MM.1S (cell line): Measurements from ENCODE around the gene STX16.

Experiments used
- DNase-seq: peaks from one replicate; pipeline ENCODE4 v3.0.0-alpha.2; 2015
- H2AFZ ChIP-seq: fragments of 300-600 bp; sonication (generic); 2 replicates; pipeline ENCODE4 v1.6.0; 2016; ENCODE audit warnings: antibody characterized with exemption, low read length
- H3F3A ChIP-seq: fragments of 300-600 bp; sonication (generic); 2 replicates; pipeline ENCODE4 v1.6.1; 2016; ENCODE audit warnings: mild to moderate bottlenecking, antibody characterized with exemption, low read length, moderate library complexity, mixed read lengths; ENCODE audit not compliant: insufficient read depth
- H3K27ac ChIP-seq: fragments of 300-600 bp; sonication (generic); 2 replicates; pipeline ENCODE4 v1.5.1; 2016; ENCODE audit warnings: mild to moderate bottlenecking, low read length
- H3K27me3 ChIP-seq: fragments of 300-600 bp; sonication (generic); replicated peaks from 2 replicates; pipeline ENCODE4 v1.6.0; 2016; ENCODE audit warnings: low read length; ENCODE audit not compliant: insufficient read depth
- H3K36me3 ChIP-seq: fragments of 300-600 bp; sonication (generic); replicated peaks from 2 replicates; pipeline ENCODE4 v1.6.1; 2016; ENCODE audit warnings: mild to moderate bottlenecking, low read length, mixed read lengths; ENCODE audit not compliant: insufficient read depth
- H3K4me1 ChIP-seq: fragments of 300-600 bp; sonication (generic); 2 replicates; pipeline ENCODE4 v1.6.1; 2016; ENCODE audit warnings: low read length, mixed read lengths
- H3K4me2 ChIP-seq: fragments of 300-600 bp; sonication (generic); 2 replicates; pipeline ENCODE4 v1.6.0; 2016; ENCODE audit warnings: low read depth, low read length
- H3K4me3 ChIP-seq: fragments of 300-600 bp; sonication (generic); 2 replicates; pipeline ENCODE4 v1.5.1; 2016; ENCODE audit warnings: low read length, mixed read lengths
- H3K79me2 ChIP-seq: fragments of 300-600 bp; sonication (generic); 2 replicates; pipeline ENCODE4 v1.6.1; 2016; ENCODE audit warnings: mixed run types, low read length, mixed read lengths
- H3K9ac ChIP-seq: fragments of 300-600 bp; sonication (generic); 2 replicates; pipeline ENCODE4 v1.6.1; 2016; ENCODE audit warnings: low read length, mixed read lengths
- H3K9me2 ChIP-seq: fragments of 300-600 bp; sonication (generic); replicated peaks from 2 replicates; pipeline ENCODE4 v1.6.1; 2016; ENCODE audit warnings: mild to moderate bottlenecking, low read length, mixed read lengths; ENCODE audit not compliant: insufficient read depth
- H3K9me3 ChIP-seq: fragments of 300-600 bp; sonication (generic); replicated peaks from 2 replicates; pipeline ENCODE4 v1.6.1; 2016; ENCODE audit warnings: mild to moderate bottlenecking, low read length, mixed read lengths; ENCODE audit not compliant: insufficient read depth
- H4K20me1 ChIP-seq: fragments of 300-600 bp; sonication (generic); 2 replicates; pipeline ENCODE4 v1.6.1; 2016; ENCODE audit warnings: mild to moderate bottlenecking, low read length, moderate library complexity, mixed read lengths; ENCODE audit not compliant: insufficient read depth
- EZH2 ChIP-seq: fragments of 300-600 bp; sonication (generic); optimal IDR thresholded peaks from 2 replicates; pipeline ENCODE3; 2017; ENCODE audit warnings: low read depth, mild to moderate bottlenecking, antibody characterized with exemption, low read length, mixed read lengths
- EZH2phosphoT487 ChIP-seq: fragments of 300-600 bp; sonication (generic); IDR thresholded peaks from 2 replicates; pipeline ENCODE4 v1.6.1; 2018; ENCODE audit warnings: antibody characterized with exemption, low read length
- TF ChIP-seq, protein P1 (sequence below): fragments of 300-600 bp; sonication (generic); IDR thresholded peaks from 2 replicates; pipeline ENCODE4 v1.5.1; 2016; ENCODE audit warnings: antibody characterized with exemption, low read length, mixed read lengths

Gene STX16

GRCh38 chr20:58628491-58629214 lies 22.4 kb upstream of the STX16 start:
- Histone ChIP-seq H3K79me2 (no peaks in the 10 kb centered on the region), H3K9ac (no peak overlapping the region), H3K4me2 (no peak overlapping the region), H3K4me3 (no peak overlapping the region), H3F3A (no peaks in the 10 kb centered on the region), H3K9me2 (no peaks in the 10 kb centered on the region), H4K20me1 (no peaks in the 10 kb centered on the region), H2AFZ (no peak overlapping the region), H3K36me3 (no peaks in the 10 kb centered on the region), H3K27me3 (peaks cover 99% of the 10 kb centered on the region), H3K27ac (no peak overlapping the region), H3K4me1 (no peaks in the 10 kb centered on the region), H3K9me3 (no peaks in the 10 kb centered on the region)
- TF ChIP-seq EZH2phosphoT487 (no peak), EZH2 (no peak)
- TF ChIP-seq, protein P1, sequence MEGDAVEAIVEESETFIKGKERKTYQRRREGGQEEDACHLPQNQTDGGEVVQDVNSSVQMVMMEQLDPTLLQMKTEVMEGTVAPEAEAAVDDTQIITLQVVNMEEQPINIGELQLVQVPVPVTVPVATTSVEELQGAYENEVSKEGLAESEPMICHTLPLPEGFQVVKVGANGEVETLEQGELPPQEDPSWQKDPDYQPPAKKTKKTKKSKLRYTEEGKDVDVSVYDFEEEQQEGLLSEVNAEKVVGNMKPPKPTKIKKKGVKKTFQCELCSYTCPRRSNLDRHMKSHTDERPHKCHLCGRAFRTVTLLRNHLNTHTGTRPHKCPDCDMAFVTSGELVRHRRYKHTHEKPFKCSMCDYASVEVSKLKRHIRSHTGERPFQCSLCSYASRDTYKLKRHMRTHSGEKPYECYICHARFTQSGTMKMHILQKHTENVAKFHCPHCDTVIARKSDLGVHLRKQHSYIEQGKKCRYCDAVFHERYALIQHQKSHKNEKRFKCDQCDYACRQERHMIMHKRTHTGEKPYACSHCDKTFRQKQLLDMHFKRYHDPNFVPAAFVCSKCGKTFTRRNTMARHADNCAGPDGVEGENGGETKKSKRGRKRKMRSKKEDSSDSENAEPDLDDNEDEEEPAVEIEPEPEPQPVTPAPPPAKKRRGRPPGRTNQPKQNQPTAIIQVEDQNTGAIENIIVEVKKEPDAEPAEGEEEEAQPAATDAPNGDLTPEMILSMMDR: no peak
- no peak for DNase-seq

GRCh38 chr20:58629215-58629580 lies 21.9 kb upstream of the STX16 start:
- H3K27me3 ChIP-seq: peaks cover 97% of the 10 kb centered on the region
- no peaks in the 10 kb centered on the region for H3K4me1 ChIP-seq
- DNase-seq: no peak
- no peaks in the 10 kb centered on the region for H3K9me3 ChIP-seq
- H3K9ac ChIP-seq: no peak overlapping the region
- no peaks in the 10 kb centered on the region for H3K36me3 ChIP-seq
- no peaks in the 10 kb centered on the region for H3K79me2 ChIP-seq
- no peak overlapping the region for H3K4me3 ChIP-seq
- H4K20me1 ChIP-seq: no peaks in the 10 kb centered on the region
- H3K9me2 ChIP-seq: no peaks in the 10 kb centered on the region
- H3K27ac ChIP-seq: no peak overlapping the region
- TF ChIP-seq, protein P1: no peak
- TF ChIP-seq EZH2phosphoT487: no peak
- no peak overlapping the region for H2AFZ ChIP-seq
- no peak overlapping the region for H3K4me2 ChIP-seq
- H3F3A ChIP-seq: no peaks in the 10 kb centered on the region

DNA sequence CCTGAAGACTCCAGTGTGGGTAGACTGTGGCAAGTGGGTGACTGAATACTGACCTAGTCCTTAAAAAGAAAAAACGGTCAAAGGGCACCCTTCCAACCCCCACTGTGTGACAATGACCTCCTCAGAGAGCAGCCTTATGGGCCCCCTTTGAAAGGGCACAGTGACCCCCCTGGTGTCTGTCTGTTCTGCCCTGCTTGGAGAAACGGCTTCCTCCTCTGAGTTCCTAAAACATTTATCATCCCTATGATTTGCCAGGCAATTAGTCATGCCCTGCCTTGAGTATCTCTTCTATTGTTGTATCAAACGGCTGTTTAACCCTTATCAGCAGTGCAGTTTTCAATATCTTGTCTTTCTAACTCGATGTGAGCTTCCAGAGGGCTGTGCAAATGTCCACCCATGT lies 21.0 kb upstream of the STX16 start:
- Histone ChIP-seq H4K20me1 (no peaks in the 10 kb centered on the region), H3K36me3 (no peaks in the 10 kb centered on the region), H3K79me2 (no peaks in the 10 kb centered on the region), H2AFZ (no peak overlapping the region), H3K4me3 (no peak overlapping the region), H3K27me3 (peaks cover 97% of the 10 kb centered on the region), H3K9me3 (no peaks in the 10 kb centered on the region), H3K9me2 (no peaks in the 10 kb centered on the region), H3K27ac (no peak overlapping the region), H3F3A (no peaks in the 10 kb centered on the region), H3K4me2 (no peak overlapping the region), H3K4me1 (no peaks in the 10 kb centered on the region), H3K9ac (no peak overlapping the region)
- TF ChIP-seq EZH2phosphoT487 (no peak), EZH2 (no peak)
- TF ChIP-seq, protein P1: no peak
- no peak for DNase-seq
